GM10847 (cell line): ENCODE data around the gene AAGAB.

ENCODE experiments used
- POLR2A ChIP-seq: IDR thresholded peaks from 2 replicates; pipeline ENCODE4 v1.6.1; 2011; ENCODE audit not compliant: insufficient read length; ENCODE audit errors: extremely low read depth

AAGAB gene

GRCh38 chr15:67157521-67158252 is 96.8 kb downstream of the AAGAB start:
- TF ChIP-seq POLR2A: no peak

DNA sequence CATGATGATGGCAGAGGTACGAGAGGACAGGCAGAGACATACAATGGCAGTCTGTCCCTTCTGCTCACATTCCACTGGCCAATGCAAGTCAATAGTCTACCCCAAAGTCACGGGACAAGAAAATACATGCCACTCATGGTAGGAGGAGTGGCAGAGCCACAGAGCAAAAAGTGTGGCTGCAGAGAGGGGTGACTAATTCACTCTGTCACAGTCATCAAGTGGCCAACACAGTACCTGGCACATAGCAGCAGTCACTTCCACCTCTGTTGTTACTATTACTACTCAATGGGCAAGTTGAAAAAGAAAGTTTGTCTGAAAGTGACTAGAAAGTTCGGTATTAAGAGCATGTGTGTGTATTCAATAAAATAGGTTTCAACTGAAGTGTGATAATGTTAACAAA is 97.6 kb downstream of the AAGAB start:
- no peak for TF ChIP-seq POLR2A

GRCh38 chr15:67156426-67156825 is 98.0 kb downstream of the AAGAB start:
- no peak for TF ChIP-seq POLR2A

GRCh38 chr15:67154249-67154648 is 100.2 kb downstream of the AAGAB start:
- TF ChIP-seq POLR2A: no peak

GRCh38 chr15:67152429-67152828 is 102.0 kb downstream of the AAGAB start:
- TF ChIP-seq POLR2A: no peak
